ENCODE results near the gene MEAF6.

Gene MEAF6

GRCh38 chr1:37477946-37478345 is 36.6 kb downstream of the MEAF6 start:
- TF ChIP-seq EGR1 (IDR thresholded peaks at IDR 0.05) (no peak), MAX (IDR thresholded peaks at IDR 0.05) (no peak), NFIC (IDR thresholded peaks at IDR 0.05) (no peak), REST (IDR thresholded peaks at IDR 0.05; ENCODE audit: low read depth) (no peak), TCF12 (IDR thresholded peaks at IDR 0.05; ENCODE audit: low read depth) (no peak), ZBTB7A (IDR thresholded peaks at IDR 0.05; ENCODE audit: low read depth) (no peak), CREB1 (IDR thresholded peaks at IDR 0.05; ENCODE audit: low read depth) (no peak), FOXM1 (IDR thresholded peaks at IDR 0.05; ENCODE audit: borderline replicate concordance, low read depth) (no peak), TAF1 (IDR thresholded peaks at IDR 0.05; ENCODE audit: low read depth) (no peak), YY1 (IDR thresholded peaks at IDR 0.05; ENCODE audit: low read depth) (no peak), RAD21 (IDR thresholded peaks at IDR 0.05; ENCODE audit: low read depth) (no peak), CEBPB (IDR thresholded peaks at IDR 0.05) (no peak)

GRCh38 chr1:37477198-37477931 is 37.2 kb downstream of the MEAF6 start:
- no peak for TF ChIP-seq EP300 (IDR thresholded peaks at IDR 0.05; ENCODE audit: borderline replicate concordance)
- no peak for TF ChIP-seq TEAD4 (IDR thresholded peaks at IDR 0.05)
- no peak for TF ChIP-seq MAX (IDR thresholded peaks at IDR 0.05)
- TF ChIP-seq FOXM1 (IDR thresholded peaks at IDR 0.05; ENCODE audit: borderline replicate concordance, low read depth): no peak
- TF ChIP-seq TCF12 (IDR thresholded peaks at IDR 0.05; ENCODE audit: low read depth): no peak
- no peak for TF ChIP-seq REST (IDR thresholded peaks at IDR 0.05; ENCODE audit: low read depth)

GRCh38 chr1:37476460-37477197 is 37.9 kb downstream of the MEAF6 start:
- TF ChIP-seq ZBTB7A (IDR thresholded peaks at IDR 0.05; ENCODE audit: low read depth) (no peak), YY1 (IDR thresholded peaks at IDR 0.05; ENCODE audit: low read depth) (no peak), TAF1 (IDR thresholded peaks at IDR 0.05; ENCODE audit: low read depth) (no peak), TCF12 (IDR thresholded peaks at IDR 0.05; ENCODE audit: low read depth) (no peak), NFIC (IDR thresholded peaks at IDR 0.05) (no peak), CREB1 (IDR thresholded peaks at IDR 0.05; ENCODE audit: low read depth) (no peak), FOXM1 (IDR thresholded peaks at IDR 0.05; ENCODE audit: borderline replicate concordance, low read depth) (no peak), CEBPB (IDR thresholded peaks at IDR 0.05) (no peak)

GRCh38 chr1:37476087-37476452 is 38.5 kb downstream of the MEAF6 start:
- TF ChIP-seq TAF1 (IDR thresholded peaks at IDR 0.05; ENCODE audit: low read depth) (no peak), TCF12 (IDR thresholded peaks at IDR 0.05; ENCODE audit: low read depth) (no peak), FOXM1 (IDR thresholded peaks at IDR 0.05; ENCODE audit: borderline replicate concordance, low read depth) (no peak), CREB1 (IDR thresholded peaks at IDR 0.05; ENCODE audit: low read depth) (no peak), ZBTB7A (IDR thresholded peaks at IDR 0.05; ENCODE audit: low read depth) (no peak), NFIC (IDR thresholded peaks at IDR 0.05) (no peak)

- TF ChIP-seq USF1 (IDR thresholded peaks at IDR 0.05) (no peak), YY1 (IDR thresholded peaks at IDR 0.05; ENCODE audit: low read depth) (no peak), MAX (IDR thresholded peaks at IDR 0.05) (no peak), CEBPB (IDR thresholded peaks at IDR 0.05) (no peak), TEAD4 (IDR thresholded peaks at IDR 0.05) (no peak)
These were observed 39.0 kb downstream of the MEAF6 start for GRCh38 chr1:37475380-37476086.
